ENCODE data around the gene IL22RA1. TPM values are rescaled to one million over a fixed set of nuclear protein-coding genes. Genes with fewer than 3 reads are reported as not detected.

The IL22RA1 gene
- total RNA-seq, 2 donors from 2014 or later: not detected

- H3K27me3 Mint-ChIP-seq: peaks cover 10% of the 10 kb centered on the region
- peak; percentile 94 for ATAC-seq (replicated peaks)
- no peaks in the 10 kb centered on the region for H3K9me3 Mint-ChIP-seq
- H3K27ac Mint-ChIP-seq: no peak overlapping the region
- peaks cover 5% of the 10 kb centered on the region for H3K4me1 Mint-ChIP-seq
- H3K4me3 Mint-ChIP-seq: no peak overlapping the region
- no peaks in the 10 kb centered on the region for H3K36me3 Mint-ChIP-seq (ENCODE audit: low read depth)
These were observed 34.4 kb downstream of the IL22RA1 start for GRCh38 chr1:24108334-24109165.

GRCh38 chr1:24107462-24108138 lies 35.3 kb downstream of the IL22RA1 start:
- peaks cover 5% of the 10 kb centered on the region for H3K27me3 Mint-ChIP-seq
- no peaks in the 10 kb centered on the region for H3K36me3 Mint-ChIP-seq (ENCODE audit: low read depth)
- ATAC-seq (replicated peaks): no peak
- H3K4me1 Mint-ChIP-seq: peaks cover 5% of the 10 kb centered on the region
- no peaks in the 10 kb centered on the region for H3K9me3 Mint-ChIP-seq
- no peak overlapping the region for H3K27ac Mint-ChIP-seq
- no peak overlapping the region for H3K4me3 Mint-ChIP-seq

GRCh38 chr1:24105368-24106160 lies 37.4 kb downstream of the IL22RA1 start:
- Mint-ChIP-seq H3K27me3 (no peaks in the 10 kb centered on the region), H3K9me3 (no peaks in the 10 kb centered on the region), H3K4me1 (no peaks in the 10 kb centered on the region), H3K27ac (no peak overlapping the region), H3K4me3 (no peak overlapping the region), H3K36me3 (ENCODE audit: low read depth) (no peaks in the 10 kb centered on the region)
- no peak for ATAC-seq (replicated peaks)

- no peaks in the 10 kb centered on the region for H3K9me3 Mint-ChIP-seq
- no peak overlapping the region for H3K4me3 Mint-ChIP-seq
- no peaks in the 10 kb centered on the region for H3K36me3 Mint-ChIP-seq (ENCODE audit: low read depth)
- H3K4me1 Mint-ChIP-seq: no peaks in the 10 kb centered on the region
- no peak for ATAC-seq (replicated peaks)
- no peak overlapping the region for H3K27ac Mint-ChIP-seq
- H3K27me3 Mint-ChIP-seq: no peaks in the 10 kb centered on the region
These were observed 38.1 kb downstream of the IL22RA1 start for GRCh38 chr1:24104854-24105253.

GRCh38 chr1:24103879-24104278 lies 39.1 kb downstream of the IL22RA1 start:
- ATAC-seq (replicated peaks): no peak
- no peak overlapping the region for H3K27ac Mint-ChIP-seq
- no peaks in the 10 kb centered on the region for H3K4me1 Mint-ChIP-seq
- no peaks in the 10 kb centered on the region for H3K27me3 Mint-ChIP-seq
- H3K36me3 Mint-ChIP-seq (ENCODE audit: low read depth): no peaks in the 10 kb centered on the region
- no peak overlapping the region for H3K4me3 Mint-ChIP-seq
- H3K9me3 Mint-ChIP-seq: no peaks in the 10 kb centered on the region

GRCh38 chr1:24103408-24103807 lies 39.5 kb downstream of the IL22RA1 start:
- no peak for ATAC-seq (replicated peaks)
- no peaks in the 10 kb centered on the region for H3K36me3 Mint-ChIP-seq (ENCODE audit: low read depth)
- H3K27ac Mint-ChIP-seq: no peak overlapping the region
- H3K27me3 Mint-ChIP-seq: no peaks in the 10 kb centered on the region
- H3K4me3 Mint-ChIP-seq: no peak overlapping the region
- no peaks in the 10 kb centered on the region for H3K9me3 Mint-ChIP-seq
- no peaks in the 10 kb centered on the region for H3K4me1 Mint-ChIP-seq

- H3K9me3 Mint-ChIP-seq: no peaks in the 10 kb centered on the region
- H3K27ac Mint-ChIP-seq: no peak overlapping the region
- no peak for ATAC-seq (replicated peaks)
- no peaks in the 10 kb centered on the region for H3K4me1 Mint-ChIP-seq
- H3K27me3 Mint-ChIP-seq: no peaks in the 10 kb centered on the region
- H3K4me3 Mint-ChIP-seq: no peak overlapping the region
- no peaks in the 10 kb centered on the region for H3K36me3 Mint-ChIP-seq (ENCODE audit: low read depth)
These were observed 40.0 kb downstream of the IL22RA1 start for GRCh38 chr1:24102961-24103360.

GRCh38 chr1:24101796-24102586 lies 40.9 kb downstream of the IL22RA1 start:
- H3K4me3 Mint-ChIP-seq: no peak overlapping the region
- no peak for ATAC-seq (replicated peaks)
- H3K4me1 Mint-ChIP-seq: no peaks in the 10 kb centered on the region
- H3K27me3 Mint-ChIP-seq: no peaks in the 10 kb centered on the region
- H3K27ac Mint-ChIP-seq: no peak overlapping the region
- no peaks in the 10 kb centered on the region for H3K36me3 Mint-ChIP-seq (ENCODE audit: low read depth)
- H3K9me3 Mint-ChIP-seq: no peaks in the 10 kb centered on the region

GRCh38 chr1:24100945-24101737 lies 41.8 kb downstream of the IL22RA1 start:
- no peak overlapping the region for H3K27ac Mint-ChIP-seq
- no peaks in the 10 kb centered on the region for H3K27me3 Mint-ChIP-seq
- ATAC-seq (replicated peaks): no peak
- no peaks in the 10 kb centered on the region for H3K9me3 Mint-ChIP-seq
- H3K36me3 Mint-ChIP-seq (ENCODE audit: low read depth): no peaks in the 10 kb centered on the region
- no peaks in the 10 kb centered on the region for H3K4me1 Mint-ChIP-seq
- H3K4me3 Mint-ChIP-seq: no peak overlapping the region

GRCh38 chr1:24098943-24099638 lies 43.8 kb downstream of the IL22RA1 start:
- ATAC-seq (replicated peaks): no peak
- H3K4me1 Mint-ChIP-seq: no peaks in the 10 kb centered on the region
- H3K9me3 Mint-ChIP-seq: no peaks in the 10 kb centered on the region
- peaks cover 3% of the 10 kb centered on the region for H3K27me3 Mint-ChIP-seq
- H3K4me3 Mint-ChIP-seq: no peak overlapping the region
- H3K27ac Mint-ChIP-seq: no peak overlapping the region
- no peaks in the 10 kb centered on the region for H3K36me3 Mint-ChIP-seq (ENCODE audit: low read depth)

- Mint-ChIP-seq H3K4me1 (no peaks in the 10 kb centered on the region), H3K27ac (no peak overlapping the region), H3K9me3 (no peaks in the 10 kb centered on the region), H3K4me3 (no peak overlapping the region), H3K36me3 (ENCODE audit: low read depth) (no peaks in the 10 kb centered on the region), H3K27me3 (peaks cover 6% of the 10 kb centered on the region)
- no peak for ATAC-seq (replicated peaks)
These were observed 44.8 kb downstream of the IL22RA1 start for GRCh38 chr1:24098102-24098501.

GRCh38 chr1:24097663-24098062 lies 45.3 kb downstream of the IL22RA1 start:
- Mint-ChIP-seq H3K4me1 (no peaks in the 10 kb centered on the region), H3K36me3 (ENCODE audit: low read depth) (no peaks in the 10 kb centered on the region), H3K9me3 (no peaks in the 10 kb centered on the region), H3K27me3 (peaks cover 6% of the 10 kb centered on the region), H3K4me3 (no peak overlapping the region), H3K27ac (no peak overlapping the region)
- no peak for ATAC-seq (replicated peaks)

GRCh38 chr1:24096739-24097103 lies 46.2 kb downstream of the IL22RA1 start:
- Mint-ChIP-seq H3K4me1 (no peaks in the 10 kb centered on the region), H3K27me3 (peaks cover 6% of the 10 kb centered on the region), H3K36me3 (ENCODE audit: low read depth) (no peaks in the 10 kb centered on the region), H3K4me3 (no peak overlapping the region), H3K27ac (no peak overlapping the region), H3K9me3 (no peaks in the 10 kb centered on the region)
- no peak for ATAC-seq (replicated peaks)

All from activated T-helper 17 cell treated with anti-CD3 and anti-CD28 coated beads, Interleukin-2, amount 50 U/mL, for 72 hours (primary cell).